ENCODE measurements around the gene EPN3.

GRCh38 chr17:50535407-50535806 is 2.9 kb downstream of the EPN3 start:
- TF ChIP-seq CTCF (tag by site-specific recombination; IDR thresholded peaks at IDR 0.05) (no peak), ZNF510 (tag by site-specific recombination; IDR thresholded peaks at IDR 0.05; ENCODE audit: insufficient replicate concordance) (no peak), REST (tag by site-specific recombination; IDR thresholded peaks at IDR 0.05) (no peak), ZNF133 (tag by site-specific recombination; IDR thresholded peaks at IDR 0.05) (no peak), ZNF518A (tag by site-specific recombination; conservative IDR thresholded peaks at IDR 0.05; ENCODE audit: low read depth) (no peak), MYNN (tag by site-specific recombination; IDR thresholded peaks at IDR 0.05; ENCODE audit: borderline replicate concordance) (no peak)

All from HEK293 (cell line).